ENCODE results near the gene TRAK1.

DNA sequence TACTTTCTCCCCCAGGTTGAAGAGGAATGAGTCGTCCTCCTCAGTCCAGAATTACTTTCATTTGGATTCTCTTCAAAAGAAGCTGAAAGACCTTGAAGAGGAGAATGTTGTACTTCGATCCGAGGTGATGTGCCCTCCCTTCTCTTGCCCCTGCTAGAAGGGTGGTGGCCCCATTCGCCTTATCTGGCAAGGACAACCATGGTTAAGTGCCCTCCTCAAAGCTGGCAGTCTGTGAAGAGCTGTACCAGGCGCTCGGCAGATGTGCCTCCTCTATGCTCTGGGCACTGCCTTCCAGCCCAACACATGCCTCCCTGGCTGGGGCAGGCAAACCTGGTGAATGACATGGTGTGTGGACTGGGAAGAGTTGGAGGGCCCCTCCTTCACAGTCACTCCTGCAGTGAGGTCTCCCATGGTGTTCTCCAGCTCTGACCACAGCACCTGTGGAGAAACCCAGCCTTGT, 97.9 kb downstream of the TRAK1 start:
- TF ChIP-seq, protein P1, sequence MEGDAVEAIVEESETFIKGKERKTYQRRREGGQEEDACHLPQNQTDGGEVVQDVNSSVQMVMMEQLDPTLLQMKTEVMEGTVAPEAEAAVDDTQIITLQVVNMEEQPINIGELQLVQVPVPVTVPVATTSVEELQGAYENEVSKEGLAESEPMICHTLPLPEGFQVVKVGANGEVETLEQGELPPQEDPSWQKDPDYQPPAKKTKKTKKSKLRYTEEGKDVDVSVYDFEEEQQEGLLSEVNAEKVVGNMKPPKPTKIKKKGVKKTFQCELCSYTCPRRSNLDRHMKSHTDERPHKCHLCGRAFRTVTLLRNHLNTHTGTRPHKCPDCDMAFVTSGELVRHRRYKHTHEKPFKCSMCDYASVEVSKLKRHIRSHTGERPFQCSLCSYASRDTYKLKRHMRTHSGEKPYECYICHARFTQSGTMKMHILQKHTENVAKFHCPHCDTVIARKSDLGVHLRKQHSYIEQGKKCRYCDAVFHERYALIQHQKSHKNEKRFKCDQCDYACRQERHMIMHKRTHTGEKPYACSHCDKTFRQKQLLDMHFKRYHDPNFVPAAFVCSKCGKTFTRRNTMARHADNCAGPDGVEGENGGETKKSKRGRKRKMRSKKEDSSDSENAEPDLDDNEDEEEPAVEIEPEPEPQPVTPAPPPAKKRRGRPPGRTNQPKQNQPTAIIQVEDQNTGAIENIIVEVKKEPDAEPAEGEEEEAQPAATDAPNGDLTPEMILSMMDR (IDR thresholded peaks at IDR 0.05) = no peak
- TF ChIP-seq POLR2A (IDR thresholded peaks at IDR 0.05) (no peak), POLR2AphosphoS5 (IDR thresholded peaks at IDR 0.05) (no peak), EP300 (IDR thresholded peaks at IDR 0.05) (no peak)
